ENCODE measurements around the gene IER5L.
"Not testable (repeated sequence)": the region's sequence is repeated elsewhere in the genome, so short reads cannot be mapped to it uniquely, and the experiment has no call there.

The IER5L gene

DNA sequence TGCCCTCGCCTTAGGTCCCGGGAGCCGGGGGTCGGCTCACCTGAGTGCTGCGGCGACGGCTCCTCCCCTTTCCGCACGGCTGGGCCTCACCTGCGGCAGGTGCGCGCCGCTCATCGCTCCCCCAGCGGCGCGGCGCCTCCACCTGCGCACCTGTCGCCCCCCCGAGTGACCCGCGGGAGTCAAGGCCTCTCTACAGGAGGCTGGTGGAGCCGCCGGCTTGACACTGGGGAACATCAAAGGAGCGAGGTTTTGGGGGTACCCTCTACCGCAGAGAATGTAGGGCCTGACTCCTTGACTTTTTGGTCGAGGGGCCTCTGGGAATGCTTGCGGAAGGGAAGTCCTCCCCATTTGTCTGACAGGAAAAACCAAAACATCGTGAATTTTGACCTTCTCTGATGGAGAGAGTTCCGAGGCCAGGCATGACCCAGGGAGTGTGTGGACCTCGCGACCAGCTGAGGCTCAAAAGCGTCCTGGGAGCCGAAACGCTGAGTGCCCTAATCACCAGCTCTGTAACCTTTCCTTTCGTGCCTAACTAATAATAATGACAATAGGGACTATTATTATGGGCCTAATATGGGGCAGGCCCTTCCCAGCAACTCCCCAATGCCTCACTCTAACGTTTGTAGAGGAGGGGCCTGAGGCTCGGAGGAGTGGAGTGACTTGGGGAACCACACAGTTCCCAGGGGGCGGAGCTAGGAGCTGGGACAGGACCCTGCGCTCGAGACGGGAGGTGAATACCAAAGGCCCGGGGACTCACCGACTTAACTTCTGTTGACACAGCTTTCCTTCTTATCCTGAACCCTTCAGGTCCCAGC lies 714 bp upstream of the IER5L start:
- no peak for DNase-seq

DNA sequence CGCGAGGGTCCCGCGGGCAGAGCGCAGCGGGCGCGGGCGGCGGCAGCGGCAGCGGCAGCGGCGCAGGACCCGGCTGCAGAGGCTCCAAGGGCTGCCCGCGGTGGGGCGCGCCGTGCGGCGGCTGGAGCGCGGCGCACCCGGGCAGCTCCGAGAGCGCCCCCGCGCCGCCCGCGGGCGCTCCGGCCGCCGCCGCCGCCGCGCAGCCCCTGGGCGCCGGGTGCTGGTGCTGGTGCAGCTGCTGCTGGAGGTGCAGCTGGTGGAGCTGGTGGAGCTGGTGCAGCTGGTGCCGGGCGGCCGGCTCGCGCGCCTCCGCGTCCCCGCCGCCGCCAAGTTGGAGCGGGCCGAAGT lies 644 bp downstream of the IER5L start:
- no peak for DNase-seq

DNA sequence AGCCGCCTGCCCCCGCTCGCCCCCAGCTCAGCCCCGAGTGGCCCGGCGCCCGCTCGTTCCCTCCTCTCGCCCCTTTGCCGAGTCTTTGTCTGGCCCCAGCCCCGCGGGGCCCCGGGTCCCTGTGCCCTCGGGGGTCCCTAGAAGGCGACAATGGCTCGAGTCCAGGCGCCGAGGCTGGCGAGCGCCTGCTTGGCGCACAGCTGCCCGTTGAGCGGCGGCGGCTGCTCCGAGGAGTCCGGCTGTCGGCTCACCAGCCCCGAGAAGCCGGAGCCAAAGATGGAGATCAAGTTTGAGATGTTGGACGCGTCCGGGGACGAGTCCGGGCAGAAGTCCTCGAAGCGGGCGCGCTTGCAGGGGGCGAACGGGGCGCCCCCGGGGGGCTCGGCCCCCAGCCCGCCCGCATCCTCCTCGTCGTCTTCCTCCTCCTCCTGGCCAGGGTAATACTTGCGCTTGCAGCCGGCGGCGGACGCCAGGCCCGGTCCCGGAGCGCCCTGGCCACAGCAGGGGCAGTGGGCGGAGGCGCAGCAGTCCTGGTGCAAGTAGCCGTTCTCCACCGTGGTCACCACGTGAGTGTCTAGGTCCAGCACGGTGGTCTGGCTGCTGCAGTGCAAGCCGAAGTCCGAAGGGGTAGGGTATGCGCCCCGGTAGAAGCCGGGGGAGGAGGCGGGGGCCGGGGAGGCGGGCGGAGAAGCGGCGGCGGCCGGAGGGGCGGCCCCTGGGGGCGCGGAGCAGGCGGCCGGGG lies 1.2 kb downstream of the IER5L start:
- no peak for DNase-seq

DNA sequence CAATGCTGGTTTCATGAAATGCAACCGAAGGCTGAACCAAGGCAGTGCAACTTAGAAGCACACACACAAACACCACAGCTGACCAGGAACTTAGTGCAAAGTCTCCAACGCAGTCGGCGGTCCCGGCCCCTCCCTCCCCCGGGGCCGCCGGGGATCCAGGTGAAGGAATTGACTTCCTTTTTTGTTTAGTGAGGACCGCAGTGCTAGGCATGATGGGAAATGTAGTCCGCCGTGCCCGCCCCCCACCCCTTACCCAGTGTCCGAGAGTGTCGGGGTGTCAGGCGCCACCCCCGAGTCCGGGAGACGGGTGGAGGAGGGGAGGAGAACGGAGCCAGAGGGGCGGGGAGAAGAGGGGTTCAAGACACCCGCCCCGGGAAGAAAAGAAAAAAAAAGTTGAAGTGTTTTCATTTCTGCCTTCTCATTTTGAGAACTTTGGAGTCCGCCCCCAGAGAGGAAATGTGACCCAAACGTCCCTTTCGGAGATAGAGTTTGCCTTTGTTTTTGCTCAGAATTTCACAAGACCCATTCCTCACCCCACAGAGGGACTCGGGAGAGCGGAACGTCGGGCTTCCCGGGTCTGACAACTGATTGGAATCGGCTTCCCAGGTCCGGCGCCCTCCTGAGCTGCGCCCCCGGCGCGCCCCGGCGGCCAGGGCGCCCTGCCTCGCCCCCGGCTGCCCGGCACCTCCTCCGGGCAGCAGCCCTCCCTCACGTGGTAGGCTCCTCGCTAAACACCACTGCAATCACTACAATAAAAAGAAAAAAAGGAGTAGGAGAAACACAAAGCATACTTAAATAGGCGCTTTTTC lies 2.0 kb downstream of the IER5L start:
- peak; percentile 48 for DNase-seq

DNA sequence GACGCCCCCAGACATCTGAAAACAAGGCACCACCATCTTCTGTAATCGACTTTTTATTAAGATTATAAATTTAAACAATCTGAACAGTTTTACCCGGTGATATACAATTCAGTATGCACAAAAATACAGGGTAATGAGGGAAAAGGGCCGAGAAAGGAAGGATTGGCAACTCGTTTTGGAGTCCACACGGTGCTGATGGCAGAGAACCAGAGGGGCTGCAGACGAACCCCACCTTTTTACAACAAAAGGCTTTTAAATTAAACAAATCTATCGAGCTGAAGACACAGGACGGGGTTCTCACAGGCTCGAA lies 2.6 kb downstream of the IER5L start:
- DNase-seq = no peak

DNA sequence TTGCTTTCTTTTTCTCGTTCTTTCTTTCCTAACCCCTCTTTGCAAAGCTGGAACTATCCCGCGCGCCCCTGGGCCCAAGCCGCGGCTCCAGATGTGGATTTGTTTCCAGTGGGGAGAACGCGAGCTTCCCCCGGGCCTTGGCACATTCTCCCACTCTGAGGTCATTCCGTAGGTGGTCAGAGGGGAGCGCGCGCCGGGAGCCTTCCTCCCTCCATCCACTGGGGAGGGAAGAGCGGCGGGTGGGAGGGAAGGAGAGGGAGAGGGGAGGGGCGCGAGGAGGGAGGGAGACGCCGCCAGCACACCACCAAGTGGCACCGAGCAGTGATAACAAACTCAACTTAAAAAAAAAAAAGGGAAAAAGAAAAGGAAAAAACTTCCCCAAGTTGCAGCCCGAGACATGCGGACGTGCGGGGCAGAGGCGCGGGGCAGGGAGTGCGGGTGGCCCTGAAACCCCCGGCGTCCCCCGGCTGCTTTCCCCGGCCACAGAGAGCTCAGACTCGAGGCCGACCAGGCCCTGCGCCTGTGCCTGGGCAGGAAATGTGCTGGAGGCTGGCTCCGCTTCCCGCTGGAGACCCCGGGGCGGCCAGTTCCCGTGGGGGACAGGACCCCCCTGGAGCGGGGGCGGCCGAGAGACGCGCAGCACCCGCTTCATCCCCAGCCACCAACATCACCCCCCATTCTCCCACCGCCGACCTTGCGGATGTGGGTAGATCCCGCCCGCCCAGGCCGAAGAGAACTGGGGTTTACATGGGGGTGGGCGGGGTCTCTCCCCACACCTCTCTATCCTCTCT lies 3.1 kb downstream of the IER5L start:
- no peak for DNase-seq

DNA sequence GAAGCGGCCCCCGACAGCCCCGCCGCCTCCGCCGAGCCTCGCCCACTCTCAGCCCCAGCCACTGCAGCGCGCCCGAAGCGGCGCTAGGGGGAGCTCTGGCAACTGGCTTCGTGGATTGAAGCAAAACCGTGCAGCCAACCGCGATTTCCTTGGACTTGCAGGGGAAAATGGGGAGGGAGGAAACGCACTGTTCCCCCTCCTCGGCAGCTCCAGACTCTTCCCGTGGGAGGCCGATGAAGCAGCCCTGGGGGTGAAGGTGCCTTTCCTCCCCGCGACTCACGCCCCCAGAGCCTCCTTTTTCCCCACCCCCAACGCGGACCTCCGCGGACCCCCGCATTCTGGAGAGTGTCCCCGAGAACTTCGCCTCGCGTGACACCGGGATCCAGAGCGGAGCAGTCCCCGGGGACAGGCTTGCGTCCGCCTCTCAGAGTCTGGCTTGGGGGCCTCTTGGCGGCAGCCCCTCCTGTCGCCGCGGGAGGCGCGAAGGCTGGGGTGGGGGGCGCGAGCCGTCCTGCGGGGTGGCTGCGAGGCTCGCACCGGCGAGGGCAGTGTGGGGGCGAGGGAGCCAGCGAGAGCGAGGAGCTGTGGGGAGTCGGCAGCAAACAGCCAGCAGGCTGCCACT lies 3.8 kb downstream of the IER5L start:
- peak; percentile 75 for DNase-seq

DNA sequence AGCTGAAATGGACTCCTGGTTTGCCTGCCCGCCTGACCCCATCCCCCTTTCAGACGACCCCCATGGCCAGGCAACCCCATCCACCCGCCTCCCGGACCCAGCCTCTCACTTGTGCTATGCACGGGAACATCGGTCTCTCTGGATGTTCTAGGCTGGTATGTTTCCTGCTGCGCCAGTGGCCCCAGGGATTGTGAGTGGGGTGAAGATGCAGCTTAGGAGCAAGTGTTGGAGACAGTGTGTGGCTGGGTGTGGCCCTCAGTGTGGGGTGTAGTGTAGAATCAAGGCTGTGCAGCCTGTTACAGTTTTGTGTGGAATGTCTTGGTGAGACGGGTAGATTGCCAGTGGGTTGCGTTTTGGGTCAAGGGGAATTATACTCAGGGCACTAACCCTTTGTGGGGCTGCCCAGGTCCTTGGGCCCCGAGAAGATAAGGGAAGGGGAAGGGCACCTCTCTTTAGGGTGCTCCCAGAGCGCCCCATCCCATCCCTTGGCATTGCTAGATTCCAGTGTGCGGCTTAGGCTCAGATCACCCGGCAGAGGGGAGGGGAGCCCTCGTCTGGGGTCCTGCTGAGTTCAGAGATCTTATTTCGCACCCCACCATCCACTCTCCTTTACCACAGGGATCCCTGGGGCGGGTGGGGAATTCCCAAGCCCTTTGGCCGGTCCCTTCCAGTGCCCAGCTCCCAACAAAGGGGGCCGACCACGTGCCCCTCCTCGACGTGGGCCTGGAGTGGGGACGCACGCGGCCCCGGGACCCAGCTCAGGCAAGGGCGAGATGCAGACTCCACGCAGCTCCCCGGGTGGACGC lies 4.6 kb downstream of the IER5L start:
- no peak for DNase-seq

DNA sequence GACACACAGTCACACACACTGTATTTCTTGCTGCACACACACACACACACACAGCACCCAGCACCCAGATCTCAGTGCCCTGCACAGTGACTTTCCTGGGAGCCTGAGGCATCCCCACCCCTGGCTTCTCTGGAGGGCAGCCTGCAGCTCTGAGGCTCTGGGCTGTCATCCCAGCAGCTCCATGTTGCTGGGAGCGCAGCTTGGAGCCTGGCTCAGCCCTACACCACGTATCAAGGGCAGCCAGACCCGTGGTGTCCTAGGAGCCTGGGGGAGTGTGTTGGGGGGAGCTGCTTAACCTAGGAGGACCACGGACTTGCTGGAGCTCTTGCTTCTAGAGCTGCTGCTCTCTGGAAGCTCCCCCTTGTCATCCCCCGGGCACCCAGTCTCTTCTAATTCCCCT lies 5.2 kb downstream of the IER5L start:
- no peak for DNase-seq

DNA sequence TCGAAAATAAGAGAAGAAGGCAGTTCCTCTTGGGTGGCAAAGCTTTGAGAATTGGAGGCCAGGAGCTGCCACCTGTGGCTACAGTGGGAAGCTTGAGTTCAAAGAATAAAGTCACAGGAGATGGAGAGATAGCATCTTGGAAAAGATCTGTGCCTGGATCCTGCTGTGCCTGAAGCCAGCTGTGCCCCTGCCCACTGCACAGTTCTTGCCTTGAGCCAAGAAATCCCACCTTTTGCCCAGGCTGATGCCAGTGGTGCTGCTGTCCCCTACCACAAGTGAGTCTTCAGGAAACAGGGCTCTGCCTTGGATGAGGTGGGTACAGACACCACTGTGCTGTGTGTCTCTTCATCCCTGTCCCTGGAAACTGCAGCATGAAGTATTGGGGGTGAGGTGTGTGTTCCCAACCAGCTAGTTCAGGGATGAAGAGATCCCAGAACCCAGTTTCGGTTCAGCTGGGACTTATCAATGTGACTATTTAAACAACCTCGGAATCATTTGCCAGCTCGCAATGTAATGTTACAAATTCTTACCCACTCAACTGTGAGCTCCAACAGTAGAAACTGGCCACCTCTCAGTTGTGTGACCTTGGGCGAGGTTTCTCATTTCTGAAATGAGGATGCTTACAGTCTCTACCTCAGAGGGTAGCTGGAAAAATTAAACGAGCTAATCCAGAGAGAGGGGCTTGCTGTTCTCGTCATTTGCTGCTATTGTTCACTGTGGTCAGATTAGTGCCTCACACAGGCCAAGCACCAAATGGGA lies 5.9 kb downstream of the IER5L start:
- no peak for DNase-seq

DNA sequence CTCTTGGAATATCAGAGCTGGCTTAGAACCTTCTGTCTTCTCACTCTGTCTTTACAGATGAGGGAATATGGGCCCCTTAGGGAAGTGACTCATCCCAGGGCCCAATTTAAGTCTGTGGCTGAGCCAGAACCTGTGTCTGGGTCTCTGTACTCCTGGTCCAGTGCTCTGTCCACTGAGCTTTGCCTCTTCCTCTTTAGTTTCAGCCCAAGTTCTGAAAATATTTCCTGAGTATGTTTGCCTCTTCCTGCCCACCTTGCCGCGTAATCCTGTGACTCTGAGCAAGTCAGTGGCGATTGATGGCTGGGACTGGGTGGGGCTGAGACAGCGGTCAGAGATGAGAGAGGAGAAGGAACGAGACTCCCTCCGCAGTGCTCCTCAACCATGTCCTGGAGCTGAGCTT lies 7.8 kb downstream of the IER5L start:
- no peak for DNase-seq

DNA sequence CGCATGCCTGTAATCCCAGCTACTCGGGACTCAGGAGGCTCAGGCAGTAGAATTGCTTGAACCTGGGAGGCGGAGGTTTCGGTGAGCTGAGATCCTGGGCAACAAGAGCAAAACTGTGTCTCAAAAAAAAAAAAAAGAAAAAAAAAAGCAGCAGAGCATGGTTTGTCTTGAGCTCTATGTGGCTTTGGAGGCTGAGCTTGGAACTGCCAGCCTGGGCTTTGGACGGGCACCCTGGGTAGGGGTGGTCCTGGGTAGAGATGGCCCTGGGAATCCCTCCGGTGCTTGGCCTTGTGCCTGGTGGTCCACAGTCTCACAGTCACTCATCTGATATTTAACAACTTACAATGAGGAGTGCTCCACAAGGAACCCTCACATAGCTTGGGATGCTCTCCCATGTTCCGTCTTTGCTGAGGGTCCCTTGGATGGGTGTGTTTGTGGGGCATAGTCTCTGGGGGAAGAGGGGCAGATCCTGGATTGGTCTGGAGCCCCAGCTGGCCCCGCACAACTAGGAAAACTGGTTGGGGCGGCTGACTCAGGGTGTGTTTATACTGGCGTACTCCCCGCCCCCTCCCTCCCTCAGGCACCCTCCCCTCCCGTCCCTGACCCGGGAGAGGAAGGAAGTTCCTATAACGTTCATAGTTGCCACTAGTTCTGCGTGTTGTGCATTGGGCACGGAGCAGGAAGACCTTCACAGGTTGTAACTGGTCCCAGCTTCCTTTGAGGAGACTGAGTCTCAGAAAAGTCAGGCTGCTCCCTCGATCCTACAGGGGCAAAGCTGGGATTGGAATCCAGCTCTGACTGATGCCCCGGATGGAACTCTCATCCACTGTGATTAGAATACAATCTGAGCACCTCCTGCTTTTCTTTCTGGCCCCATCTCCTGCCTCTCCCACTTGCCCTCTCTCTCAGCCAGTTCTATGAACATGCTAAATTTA lies 11.2 kb downstream of the IER5L start:
- no peak for DNase-seq

DNA sequence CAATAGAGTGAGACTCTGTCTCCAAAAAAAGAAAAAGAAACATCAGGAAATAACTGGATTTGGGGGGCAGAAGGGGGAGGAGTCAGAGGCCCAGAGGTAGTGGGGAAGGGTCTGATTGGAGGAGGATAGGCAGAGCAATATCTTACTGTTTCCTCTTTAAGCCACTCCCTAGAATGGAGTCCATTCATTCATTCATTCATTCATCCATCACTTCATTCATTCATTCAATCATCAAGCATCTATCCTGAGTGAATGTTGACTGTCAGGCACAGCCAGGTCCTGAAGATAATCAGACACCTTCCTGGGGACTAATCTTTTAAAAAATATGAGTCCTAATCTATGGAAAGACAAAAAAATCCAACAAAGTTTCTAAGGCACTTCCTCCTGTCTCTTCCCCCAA lies 12.9 kb downstream of the IER5L start:
- DNase-seq = no peak

DNA sequence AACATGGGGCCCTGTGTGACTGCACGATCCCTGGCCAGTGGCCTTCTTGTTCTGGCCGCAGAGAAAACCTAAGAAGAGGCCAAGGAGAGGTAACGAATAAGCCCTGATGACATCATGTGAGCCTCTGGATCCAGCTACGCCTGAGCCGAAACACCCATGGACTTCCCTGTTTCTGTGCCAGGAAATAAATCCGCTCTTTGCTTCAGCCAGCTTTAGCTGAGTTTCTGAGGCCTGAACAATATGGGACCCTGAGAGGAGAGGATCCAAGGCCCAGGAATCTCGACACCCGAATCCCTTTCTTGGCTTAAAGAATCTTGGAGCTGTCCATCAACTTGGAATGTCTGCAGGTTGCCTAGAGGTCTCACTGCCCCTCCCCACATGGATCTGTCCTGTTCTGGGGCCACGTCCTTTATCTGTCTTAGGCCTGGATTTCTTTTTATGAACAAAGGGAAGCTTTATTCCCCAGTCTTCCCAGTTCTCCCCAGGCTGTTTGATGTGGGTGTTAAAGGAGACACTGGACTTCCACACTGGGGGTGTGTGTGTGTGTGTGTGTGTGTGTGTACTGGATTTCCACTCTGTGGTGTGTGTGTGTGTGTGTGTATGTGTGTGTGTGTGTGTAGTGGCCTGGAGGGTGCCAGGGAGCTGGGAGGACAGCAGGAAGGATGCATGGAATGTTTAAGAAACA lies 13.7 kb downstream of the IER5L start:
- no peak for DNase-seq

DNA sequence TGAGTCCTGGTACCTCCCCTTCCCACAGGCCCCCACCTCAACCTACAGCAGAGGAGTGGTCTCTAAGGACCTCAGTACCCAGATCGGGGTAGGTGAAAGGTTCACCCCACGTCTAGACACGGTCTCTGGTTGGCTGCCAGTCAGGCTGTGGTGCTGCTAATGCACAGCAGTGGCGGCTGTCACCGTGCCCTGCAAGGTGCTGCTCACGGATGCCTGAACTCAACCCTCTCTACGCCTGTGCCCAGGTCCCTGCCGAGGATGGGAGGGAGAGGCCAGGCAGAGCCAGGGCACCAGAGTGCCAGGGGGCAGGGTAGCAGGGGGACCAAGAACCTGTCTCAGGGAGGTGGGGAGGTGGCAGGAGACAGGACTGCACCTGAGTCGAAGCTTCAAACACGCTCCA lies 14.3 kb downstream of the IER5L start:
- no peak for DNase-seq

DNA sequence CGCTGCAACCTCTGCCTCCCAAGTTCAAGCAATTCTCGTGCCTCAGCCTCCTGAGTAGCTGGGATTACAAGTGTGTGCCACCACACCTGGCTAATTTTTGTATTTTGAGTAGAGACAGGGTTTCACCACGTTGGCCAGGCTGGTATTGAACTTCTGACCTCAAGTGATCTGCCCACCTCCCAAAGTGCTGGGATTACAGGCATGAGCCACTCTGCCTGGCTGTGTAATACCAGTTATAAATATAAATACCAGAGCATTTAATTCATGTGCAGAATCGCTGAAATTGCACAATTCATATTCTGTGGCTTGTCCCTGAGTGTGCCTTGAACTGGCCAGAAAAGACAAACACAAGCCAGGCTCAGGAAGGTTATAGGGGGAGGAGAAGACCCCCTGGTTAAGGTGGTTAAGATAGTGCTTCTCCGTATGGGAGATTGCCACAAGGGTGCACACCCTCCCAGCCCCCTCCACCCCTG lies 14.8 kb downstream of the IER5L start:
- not testable (repeated sequence) for DNase-seq

DNA sequence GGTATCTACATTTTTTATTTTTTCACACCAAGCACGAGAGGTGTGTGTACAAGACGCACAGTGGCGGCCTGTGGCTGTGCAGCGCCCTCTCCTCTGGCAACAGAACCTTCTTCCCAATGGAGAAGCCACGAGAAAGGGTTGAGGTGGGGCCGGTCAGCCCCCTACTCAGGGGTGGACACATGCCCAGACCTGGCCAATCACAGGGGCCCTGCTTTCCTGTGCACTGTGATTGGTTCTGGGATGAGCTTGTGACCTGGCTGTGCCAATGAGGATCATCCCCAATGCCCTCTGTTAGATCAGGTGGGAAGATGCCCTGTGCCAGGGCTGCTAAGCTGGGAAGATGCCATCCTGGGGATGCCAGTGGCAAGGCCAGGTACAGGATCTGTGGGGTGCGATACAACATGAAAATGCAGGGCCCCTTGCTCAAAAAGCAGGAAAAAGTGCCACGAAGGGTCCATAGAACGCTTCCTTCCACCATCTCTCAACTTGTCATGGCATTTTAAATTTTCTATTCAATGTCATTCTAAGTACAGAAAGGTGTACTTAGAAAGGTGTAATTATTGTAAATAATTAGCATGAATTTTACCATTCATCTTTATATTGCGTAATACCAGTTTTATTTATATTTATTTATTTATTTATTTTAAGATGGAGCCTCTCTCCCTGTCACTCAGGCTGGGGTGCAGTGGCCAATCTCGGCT lies 15.4 kb downstream of the IER5L start:
- DNase-seq = no peak

DNA sequence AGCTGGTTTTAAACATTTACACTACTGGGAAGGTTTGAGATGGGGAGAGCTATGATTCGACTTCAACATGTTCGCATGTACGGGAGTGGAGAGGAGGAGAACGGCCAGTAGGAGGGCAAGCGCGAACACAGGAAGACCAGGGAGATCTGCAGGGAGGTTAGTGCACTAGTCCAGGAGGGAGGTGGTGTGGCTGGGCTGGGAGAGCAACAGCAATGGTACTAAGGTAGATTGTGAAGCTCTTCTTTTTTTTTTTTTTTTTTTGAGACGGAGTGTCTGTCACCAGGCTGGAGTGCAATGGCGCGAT lies 16.6 kb downstream of the IER5L start:
- DNase-seq = no peak

All from effector CD8-positive, alpha-beta T cell (primary cell).